CD8-positive, alpha-beta memory T cell (primary cell): ENCODE measurements around the gene TBC1D9B. TPM values are rescaled to one million over a fixed set of nuclear protein-coding genes. Genes with fewer than 3 reads are reported as not detected.
A peak's percentile ranks its signal among the peaks of the same experiment; 100 is the strongest.

Experiments used
- CTCF ChIA-PET: fragments of 350-600 bp; sonication (Branson Sonifier 250); formaldehyde crosslinking; loops from one replicate; lab custom pipeline; 2021; ENCODE audit warnings: antibody characterized with exemption; lab: Charles Lee
- POLR2A ChIA-PET: fragments of 350-600 bp; sonication (Branson Sonifier 250); formaldehyde crosslinking; loops from one replicate; lab custom pipeline; 2021; ENCODE audit warnings: antibody characterized with exemption; lab: Charles Lee
- DNase-seq, 5 donors: peaks; one replicate each; pipeline versions ENCODE4 v3.0.0 to v3.0.0-alpha.2; 2020 to 2022; ENCODE audit warnings: mixed read lengths in 1 of 5
- H3K27ac ChIP-seq: one replicate; pipeline ENCODE4 v1.7.0; 2013; ENCODE audit warnings: low read depth, mild to moderate bottlenecking, low read length, moderate library complexity
- H3K27me3 ChIP-seq: 2 replicates; pipeline ENCODE4 v1.7.0; 2013; ENCODE audit warnings: low read length, mild to moderate bottlenecking; ENCODE audit not compliant: insufficient read depth, poor library complexity, severe bottlenecking
- H3K36me3 ChIP-seq: 2 replicates; pipeline ENCODE4 v1.7.0; 2013; ENCODE audit warnings: mild to moderate bottlenecking, low read length, moderate library complexity; ENCODE audit not compliant: insufficient read depth
- H3K4me1 ChIP-seq: 2 replicates; pipeline ENCODE4 v1.7.0; 2013; ENCODE audit warnings: mild to moderate bottlenecking, low read length, moderate library complexity; ENCODE audit not compliant: insufficient read depth
- H3K4me3 ChIP-seq: 2 replicates; pipeline ENCODE4 v1.7.0; 2013; ENCODE audit warnings: mild to moderate bottlenecking, low read length
- H3K9me3 ChIP-seq: 2 replicates; pipeline ENCODE4 v1.7.0; 2013; ENCODE audit warnings: mild to moderate bottlenecking, low read length
- H3K27ac Mint-ChIP-seq, 8 donors: one replicate each; pipeline ENCODE4 v1.8.0; 2020 to 2021; ENCODE audit warnings: mixed read lengths in 8 of 8, mild to moderate bottlenecking in 6 of 8, inconsistent platforms in 3 of 8, moderate library complexity in 3 of 8
- H3K27me3 Mint-ChIP-seq, 2 donors: one replicate each; pipeline ENCODE4 v1.8.0; 2020 to 2021; ENCODE audit warnings: mixed read lengths in 2 of 2, mild to moderate bottlenecking in 1 of 2, moderate library complexity in 1 of 2
- H3K36me3 Mint-ChIP-seq, 3 donors: one replicate each; pipeline ENCODE4 v1.8.0; 2020 to 2021; ENCODE audit warnings: mixed read lengths in 3 of 3, inconsistent platforms in 1 of 3, mild to moderate bottlenecking in 1 of 3
- H3K4me1 Mint-ChIP-seq, 3 donors: one replicate each; pipeline ENCODE4 v1.8.0; 2020 to 2021; ENCODE audit warnings: mixed read lengths in 3 of 3, inconsistent platforms in 1 of 3, mild to moderate bottlenecking in 1 of 3
- H3K4me3 Mint-ChIP-seq, 7 donors: one replicate each; pipeline ENCODE4 v1.8.0; 2020 to 2021; ENCODE audit warnings: mixed read lengths in 7 of 7, mild to moderate bottlenecking in 6 of 7, moderate library complexity in 4 of 7, inconsistent platforms in 2 of 7
- H3K9me3 Mint-ChIP-seq, 5 donors: one replicate each; pipeline ENCODE4 v1.8.0; 2020 to 2022; ENCODE audit warnings: mixed read lengths in 5 of 5, mild to moderate bottlenecking in 3 of 5, moderate library complexity in 2 of 5, inconsistent platforms in 1 of 5
- polyA plus RNA-seq: library from polyadenylated mRNA; unstranded; fragments of 300-500 nt; fragmentation: Illumina TruSeq; gene quantifications from one replicate; pipeline ENCODE4 v1.2.3, GENCODE V29; 2021
- total RNA-seq, 2 experiments: library from RNA; stranded (reverse); gene quantifications; one replicate each; pipeline ENCODE4 v1.2.3, GENCODE V29; 2021

The TBC1D9B gene
- total and polyA plus RNA-seq, 3 experiments from 2014 or later, result 43.9 to 74.8 (median 73.7) TPM

- POLR2A ChIA-PET, result interaction anchor here (0.6 to 3.2 kb wide), 9 partner anchors 8 to 200 kb away, joined by 3 to 13 read pairs (median 4); partner anchors contain the start of genes MAML1 and MRNIP
- H3K9me3 ChIP-seq, result no peaks in the 10 kb centered on the region
- H3K27ac ChIP-seq, result peak overlapping the region; percentile 96
- Mint-ChIP-seq H3K36me3 (peaks cover 4 to 58% (median 5%) of the 10 kb centered on the region in 3 donors), H3K9me3 (peaks cover 0 to 4% (median 0%) of the 10 kb centered on the region in 5 donors), H3K4me3 (peak overlapping the region; percentile 94 to 99 (median 98)), H3K27ac (peak overlapping the region; percentile 93 to 100 (median 98)), H3K4me1 (peaks cover 40 to 73% (median 49%) of the 10 kb centered on the region in 3 donors), H3K27me3 (peaks cover 0 to 8% of the 10 kb centered on the region in 2 donors)
- H3K36me3 ChIP-seq, result peaks cover 24% of the 10 kb centered on the region
- H3K4me3 ChIP-seq, result peak overlapping the region; percentile 83
- CTCF ChIA-PET, result interaction anchor here (0.9 to 1.2 kb wide), 4 partner anchors 15 to 60 kb away, joined by 3 to 5 read pairs (median 4); no protein-coding TSS in a partner anchor
- peaks cover 36% of the 10 kb centered on the region for H3K4me1 ChIP-seq
- no peak for DNase-seq
- no peaks in the 10 kb centered on the region for H3K27me3 ChIP-seq
Observed at GRCh38 chr5:179822059-179822432, 85.7 kb downstream of the TBC1D9B start.

DNA sequence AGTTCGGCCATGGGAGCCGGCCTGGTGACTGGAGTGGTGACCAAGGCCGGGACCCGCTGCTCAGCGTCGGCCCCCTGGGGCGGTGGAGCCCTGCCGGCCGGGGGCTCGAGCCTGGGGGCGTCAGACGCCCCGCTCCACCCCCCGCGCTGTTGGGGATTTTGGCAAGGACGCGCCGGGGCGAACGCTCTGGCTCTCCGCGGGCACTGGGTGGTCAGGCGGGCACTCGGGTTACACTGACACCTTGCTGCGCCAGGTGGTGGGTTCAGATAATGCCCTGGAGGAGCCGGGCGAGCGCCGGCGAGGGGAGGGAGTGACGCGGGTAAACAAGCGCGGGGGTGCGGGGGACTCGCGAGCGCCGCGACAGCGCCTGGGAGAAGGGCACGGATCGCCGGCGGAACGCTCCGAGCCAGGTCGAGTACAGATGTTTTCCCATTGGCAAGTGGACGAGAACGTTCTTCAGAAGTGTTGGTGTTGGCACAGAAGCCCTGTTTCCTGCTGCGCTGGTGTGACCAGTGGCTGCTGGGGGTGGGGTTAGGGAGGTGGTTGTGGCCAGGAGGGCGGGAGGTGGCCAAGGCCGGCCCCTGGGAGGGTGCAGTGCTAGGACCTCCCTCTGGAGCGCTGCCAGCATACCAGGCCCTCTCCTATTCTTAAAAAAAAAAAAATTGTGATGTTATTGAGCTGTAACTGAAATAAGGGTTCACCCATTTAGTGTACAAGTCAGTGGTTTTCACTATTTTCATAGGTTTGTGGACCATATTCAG is 86.2 kb downstream of the TBC1D9B start:
- Mint-ChIP-seq H3K36me3 (peaks cover 4 to 52% (median 5%) of the 10 kb centered on the region in 3 donors), H3K4me3 (peak overlapping the region; percentile 94 to 99 (median 98)), H3K9me3 (peaks cover 0 to 4% (median 0%) of the 10 kb centered on the region in 5 donors), H3K27me3 (peaks cover 0 to 8% of the 10 kb centered on the region in 2 donors), H3K27ac (peak overlapping the region; percentile 93 to 100 (median 98)), H3K4me1 (peaks cover 40 to 69% (median 44%) of the 10 kb centered on the region in 3 donors)
- POLR2A ChIA-PET, result interaction anchor here (0.6 to 3.2 kb wide), 12 partner anchors 9 to 200 kb away, joined by 3 to 13 read pairs (median 4); partner anchors contain the start of genes LTC4S, MAML1 and MRNIP
- H3K36me3 ChIP-seq, result peaks cover 20% of the 10 kb centered on the region
- CTCF ChIA-PET, result interaction anchor here (0.9 to 2.8 kb wide), 7 partner anchors 15 to 87 kb away, joined by 3 to 21 read pairs (median 4); partner anchors contain the start of gene TBC1D9B
- peak; percentile 85 to 94 (median 88) for DNase-seq
- no peaks in the 10 kb centered on the region for H3K9me3 ChIP-seq
- no peaks in the 10 kb centered on the region for H3K27me3 ChIP-seq
- peak overlapping the region; percentile 83 for H3K4me3 ChIP-seq
- peak overlapping the region; percentile 96 for H3K27ac ChIP-seq
- peaks cover 36% of the 10 kb centered on the region for H3K4me1 ChIP-seq

DNA sequence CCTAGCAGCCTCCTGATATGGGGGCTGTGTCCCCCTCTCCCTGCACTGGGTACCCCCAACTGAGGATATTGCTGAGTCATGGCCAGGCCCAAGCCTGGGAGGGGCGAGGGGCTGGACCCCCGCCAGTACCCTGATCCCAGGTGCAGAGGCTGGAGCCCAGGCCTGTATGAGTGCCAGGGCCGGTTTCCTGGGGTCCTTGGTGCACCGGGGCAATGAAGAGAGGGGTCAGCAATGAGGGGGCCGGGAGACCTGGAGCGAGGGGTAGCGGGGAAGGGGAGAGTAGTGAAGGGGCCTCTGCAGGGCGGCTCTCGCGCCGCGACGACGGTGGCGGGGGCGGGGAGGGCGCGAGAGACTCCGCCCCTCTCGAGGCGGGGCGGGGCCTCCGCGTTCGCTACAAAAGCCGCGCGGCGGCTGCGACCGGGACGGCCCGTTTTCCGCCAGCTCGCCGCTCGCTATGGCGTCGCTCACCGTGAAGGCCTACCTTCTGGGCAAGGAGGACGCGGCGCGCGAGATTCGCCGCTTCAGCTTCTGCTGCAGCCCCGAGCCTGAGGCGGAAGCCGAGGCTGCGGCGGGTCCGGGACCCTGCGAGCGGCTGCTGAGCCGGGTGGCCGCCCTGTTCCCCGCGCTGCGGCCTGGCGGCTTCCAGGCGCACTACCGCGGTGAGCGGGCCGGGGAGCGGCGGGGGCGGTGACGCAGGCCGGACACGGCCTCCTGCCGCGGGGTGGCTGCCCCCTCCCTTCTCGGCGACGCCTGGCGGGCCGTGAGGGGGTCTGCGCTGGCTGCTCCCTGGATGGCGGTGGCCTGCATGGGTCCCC is 87.0 kb downstream of the TBC1D9B start, which contains the start of gene SQSTM1:
TSS of gene SQSTM1 (plus strand) at position 423 of the 815 bp plus-strand sequence. CDS start at position 455, 32 bp downstream.
- H3K27me3 Mint-ChIP-seq, result peaks cover 0 to 8% of the 10 kb centered on the region in 2 donors
- ChIA-PET POLR2A (interaction anchor here (0.6 to 3.2 kb wide), 9 partner anchors 9 to 199 kb away, joined by 3 to 13 read pairs (median 3); partner anchors contain the start of genes HNRNPH1, LTC4S and MRNIP), CTCF (interaction anchor here (1.1 to 2.8 kb wide), 3 partner anchors 19 to 88 kb away, joined by 3 to 21 read pairs (median 6); partner anchors contain the start of gene TBC1D9B)
- Histone ChIP-seq H3K9me3 (no peaks in the 10 kb centered on the region), H3K4me3 (peak within 1 kb of the TSS; percentile 83), H3K27ac (peak within 1 kb of the TSS; percentile 96), H3K4me1 (peaks cover 36% of the 10 kb centered on the region), H3K36me3 (peaks cover 19% of the 10 kb centered on the region), H3K27me3 (no peaks in the 10 kb centered on the region)
- H3K36me3 Mint-ChIP-seq, result peaks cover 4 to 44% (median 5%) of the 10 kb centered on the region in 3 donors
- peak within 1 kb of the TSS; percentile 94 to 99 (median 98) for H3K4me3 Mint-ChIP-seq
- DNase-seq, result peak; percentile 72 to 86 (median 79)
- H3K9me3 Mint-ChIP-seq, result peaks cover 0 to 4% (median 0%) of the 10 kb centered on the region in 5 donors
- H3K4me1 Mint-ChIP-seq, result peaks cover 42 to 70% (median 44%) of the 10 kb centered on the region in 3 donors
- H3K27ac Mint-ChIP-seq, result peak within 1 kb of the TSS; percentile 93 to 100 (median 98)

- Mint-ChIP-seq H3K36me3 (peaks cover 4 to 38% (median 5%) of the 10 kb centered on the region in 3 donors), H3K27me3 (peaks cover 0 to 8% of the 10 kb centered on the region in 2 donors), H3K4me3 (peak overlapping the region; percentile 77 to 94 (median 86)), H3K4me1 (peaks cover 43 to 66% (median 44%) of the 10 kb centered on the region in 3 donors), H3K9me3 (peaks cover 0 to 4% (median 0%) of the 10 kb centered on the region in 5 donors), H3K27ac (peak overlapping the region; percentile 89 to 98 (median 96))
- ChIA-PET POLR2A (interaction anchor here (0.6 to 3.2 kb wide), 11 partner anchors 9 to 198 kb away, joined by 3 to 13 read pairs (median 4); partner anchors contain the start of genes HNRNPH1, LTC4S and MRNIP), CTCF (interaction anchor here (1.1 to 2.8 kb wide), 5 partner anchors 18 to 197 kb away, joined by 3 to 21 read pairs (median 4); partner anchors contain the start of genes HNRNPH1 and TBC1D9B)
- peaks cover 36% of the 10 kb centered on the region for H3K4me1 ChIP-seq
- H3K9me3 ChIP-seq, result no peaks in the 10 kb centered on the region
- DNase-seq, result no peak
- H3K27me3 ChIP-seq, result no peaks in the 10 kb centered on the region
- peaks cover 13% of the 10 kb centered on the region for H3K36me3 ChIP-seq
- H3K4me3 ChIP-seq, result peak overlapping the region; percentile 83
- peak overlapping the region; percentile 96 for H3K27ac ChIP-seq
Observed at GRCh38 chr5:179820127-179820482, 87.6 kb downstream of the TBC1D9B start.

- DNase-seq, result peak in 4 of 5 donors; percentile 36 to 68 (median 47)
Observed at GRCh38 chr5:179819296-179820126, 88.2 kb downstream of the TBC1D9B start.

DNA sequence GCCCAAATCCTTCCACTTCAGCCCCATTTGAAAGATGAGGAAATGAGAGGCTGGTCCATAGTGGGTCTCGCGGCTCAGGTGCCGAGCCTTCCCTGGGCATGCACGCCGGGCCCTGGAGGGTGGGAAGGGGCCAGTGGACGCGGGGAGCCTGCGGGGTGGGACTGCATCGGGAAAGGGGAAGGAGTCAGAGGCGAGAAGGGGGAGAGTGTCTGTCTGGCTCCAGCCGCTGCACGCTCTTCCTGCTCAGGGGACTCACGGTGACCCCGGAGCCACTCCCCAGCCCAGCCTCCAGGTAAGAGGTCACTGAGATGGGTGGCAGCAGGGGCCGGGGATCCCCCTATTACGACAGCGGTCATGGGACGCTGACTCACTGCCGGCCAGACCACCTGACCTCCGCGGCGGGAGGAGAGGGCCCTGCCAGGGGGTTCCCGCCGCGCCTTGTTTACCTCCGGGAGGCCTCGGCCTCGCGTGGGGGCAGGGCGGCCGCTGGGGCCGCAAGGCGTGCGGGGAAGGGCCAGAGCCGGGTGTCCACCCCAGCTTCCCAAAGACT is 88.9 kb downstream of the TBC1D9B start:
- peak overlapping the region; percentile 86 to 98 (median 94) for H3K27ac Mint-ChIP-seq
- peaks cover 39 to 58% (median 39%) of the 10 kb centered on the region in 3 donors for H3K4me1 Mint-ChIP-seq
- Histone ChIP-seq H3K36me3 (no peaks in the 10 kb centered on the region), H3K4me1 (peaks cover 36% of the 10 kb centered on the region), H3K4me3 (peak overlapping the region; percentile 43), H3K9me3 (no peaks in the 10 kb centered on the region), H3K27ac (peak overlapping the region; percentile 96), H3K27me3 (no peaks in the 10 kb centered on the region)
- peaks cover 0 to 32% (median 2%) of the 10 kb centered on the region in 3 donors for H3K36me3 Mint-ChIP-seq
- H3K9me3 Mint-ChIP-seq, result peaks cover 0 to 4% (median 0%) of the 10 kb centered on the region in 5 donors
- H3K27me3 Mint-ChIP-seq, result peaks cover 0 to 8% of the 10 kb centered on the region in 2 donors
- peak overlapping the region; percentile 77 to 94 (median 84) for H3K4me3 Mint-ChIP-seq
- DNase-seq, result peak; percentile 74 to 95 (median 89)
- CTCF ChIA-PET, result interaction anchor here (1.1 to 2.8 kb wide), 5 partner anchors 15 to 207 kb away, joined by 3 to 21 read pairs (median 4); partner anchors contain the start of gene HNRNPH1
- POLR2A ChIA-PET, result interaction anchor here (0.7 to 2.9 kb wide), 7 partner anchors 13 to 195 kb away, joined by 3 to 12 read pairs (median 4); partner anchors contain the start of genes HNRNPH1, LTC4S and MRNIP

More at GRCh38 chr5:179819296-179820126, 88.2 kb downstream of the TBC1D9B start:
- peak overlapping the region; percentile 77 to 94 (median 86) for H3K4me3 Mint-ChIP-seq
- peaks cover 0 to 8% of the 10 kb centered on the region in 2 donors for H3K27me3 Mint-ChIP-seq
- ChIA-PET CTCF (interaction anchor here (1.3 to 2.8 kb wide), 5 partner anchors 16 to 196 kb away, joined by 3 to 21 read pairs (median 4); partner anchors contain the start of genes HNRNPH1 and TBC1D9B), POLR2A (interaction anchor here (0.6 to 3.2 kb wide), 11 partner anchors 8 to 198 kb away, joined by 3 to 13 read pairs (median 4); partner anchors contain the start of genes HNRNPH1, LTC4S and MRNIP)
- H3K4me1 ChIP-seq, result peaks cover 36% of the 10 kb centered on the region
- H3K9me3 ChIP-seq, result no peaks in the 10 kb centered on the region
- peaks cover 40 to 60% (median 40%) of the 10 kb centered on the region in 3 donors for H3K4me1 Mint-ChIP-seq
- H3K36me3 ChIP-seq, result peaks cover 7% of the 10 kb centered on the region
- peak overlapping the region; percentile 43 for H3K4me3 ChIP-seq
- H3K9me3 Mint-ChIP-seq, result peaks cover 0 to 4% (median 0%) of the 10 kb centered on the region in 5 donors
- no peaks in the 10 kb centered on the region for H3K27me3 ChIP-seq
- H3K27ac Mint-ChIP-seq, result peak overlapping the region; percentile 89 to 98 (median 96)
- peaks cover under 1 to 33% (median 2%) of the 10 kb centered on the region in 3 donors for H3K36me3 Mint-ChIP-seq
- H3K27ac ChIP-seq, result peak overlapping the region; percentile 96
